Gastrocnemius medialis (tissue), 4 donors: ENCODE measurements around the gene C10orf105. TPM values are rescaled to one million over a fixed set of nuclear protein-coding genes. Genes with fewer than 3 reads are reported as not detected.

Source experiments
- ATAC-seq, 2 donors: fragments of 150-250 bp; one replicate each; pipeline ENCODE4 v1.9.1; 2016
- DNase-seq, 2 donors: peaks; one replicate each; pipeline ENCODE4 v3.0.0-alpha.2; 2019
- H3K27ac ChIP-seq, 4 donors: fragments of 200-600 bp; sonication (generic); 1 replicate in 1 of 4; 2 replicates in 3 of 4; pipeline ENCODE4 v1.5.1; 2016 to 2018; ENCODE audit warnings: mild to moderate bottlenecking in 2 of 4, moderate library complexity in 1 of 4
- H3K27me3 ChIP-seq, 3 donors: fragments of 200-600 bp; sonication (generic) in 2 of 3; 1 replicate in 1 of 3; 2 replicates in 2 of 3; pipeline versions ENCODE4 v1.5.1 to v1.6.0; 2016 to 2019; ENCODE audit warnings: mild to moderate bottlenecking in 1 of 3, moderate library complexity in 1 of 3
- H3K36me3 ChIP-seq, 2 donors: fragments of 200-600 bp; sonication (generic) in 1 of 2; one replicate each; pipeline ENCODE4 v1.5.1; 2017 to 2018
- H3K4me1 ChIP-seq, 2 donors: fragments of 200-600 bp; sonication (generic) in 1 of 2; one replicate each; pipeline ENCODE4 v1.5.1; 2016 to 2017; ENCODE audit warnings: mild to moderate bottlenecking in 2 of 2
- H3K4me3 ChIP-seq, 4 donors: fragments of 200-600 bp; sonication (generic) in 3 of 4; 1 replicate in 1 of 4; 2 replicates in 3 of 4; pipeline ENCODE4 v1.5.1; 2016 to 2019; ENCODE audit warnings: mild to moderate bottlenecking in 2 of 4
- H3K9me3 ChIP-seq, 3 donors: fragments of 200-600 bp; sonication (generic) in 2 of 3; 1 replicate in 1 of 3; 2 replicates in 2 of 3; pipeline ENCODE4 v1.5.1; 2016 to 2019
- CTCF ChIP-seq, 5 experiments: fragments of 450-650 bp in 3 of 5; fragments of 200-600 bp in 2 of 5; sonication (generic) in 2 of 5; IDR thresholded peaks in 4 of 5; conservative IDR thresholded peaks in 1 of 5; 1 replicate in 4 of 5; 2 replicates in 1 of 5; pipeline ENCODE4 v1.5.1; 2016 to 2019; ENCODE audit warnings: antibody characterized with exemption in 5 of 5, mild to moderate bottlenecking in 3 of 5, moderate library complexity in 3 of 5
- POLR2A ChIP-seq, 2 donors: fragments of 450-650 bp; IDR thresholded peaks; one replicate each; pipeline ENCODE4 v1.6.1; 2017; ENCODE audit warnings: antibody characterized with exemption in 2 of 2, mild to moderate bottlenecking in 2 of 2, moderate library complexity in 2 of 2
- in situ Hi-C, 4 donors: fragments of 200-750 bp; cut with MboI; loops; one replicate each; pipeline versions ENCODE4 v1.15.0 to v1.8.0; 2017; ENCODE audit warnings: low sequenced_read_pairs in 4 of 4
- intact Hi-C: fragments of 100-400 bp; cut with DNase I; formaldehyde crosslinking; loops from one replicate; pipeline ENCODE4 v1.15.1; 2023; ENCODE audit warnings: low total_unique reads
- total RNA-seq, 4 donors: library from RNA; depleted of rRNA; stranded (reverse); fragments of >200 nt; gene quantifications; one replicate each; pipeline versions ENCODE4 v1.1.0 to v1.2.3, GENCODE V29; 2016

The C10orf105 gene
- total RNA-seq, 4 donors from 2014 or later = not detected

DNA sequence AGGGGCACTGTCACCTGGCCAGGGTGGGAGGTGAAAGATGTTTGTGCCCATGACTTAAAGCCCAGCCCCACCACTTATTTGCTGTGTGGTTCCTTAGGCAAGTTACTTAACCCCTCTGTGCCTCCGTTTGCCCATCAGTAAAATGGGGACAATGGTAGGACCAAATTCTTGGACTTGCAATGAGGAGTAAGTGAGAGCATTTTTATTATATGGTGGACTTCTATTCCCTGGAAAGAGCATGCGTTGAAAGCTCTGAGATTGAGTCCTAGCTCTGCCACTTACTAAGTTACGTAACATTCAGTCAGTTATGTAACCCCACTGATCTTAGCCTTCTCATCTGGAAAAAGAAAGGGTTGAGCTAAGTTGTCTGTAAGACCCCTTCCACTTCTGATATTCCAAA is 35.0 kb upstream of the C10orf105 start:
- intact Hi-C loops (no loop called here), in situ Hi-C loops (no loop called here)
- Histone ChIP-seq H3K4me1 (peaks cover 43 to 55% of the 10 kb centered on the region in 2 donors), H3K9me3 (no peaks in the 10 kb centered on the region), H3K36me3 (no peaks in the 10 kb centered on the region), H3K27me3 (no peaks in the 10 kb centered on the region), H3K27ac (peak overlapping the region in 2 of 4 donors; percentile 21 to 41), H3K4me3 (no peak overlapping the region)
- DNase-seq = no peak
- TF ChIP-seq POLR2A (IDR thresholded peaks at IDR 0.05) = no peak
- TF ChIP-seq CTCF (IDR thresholded peaks at IDR 0.05 in 4 of 5, conservative IDR thresholded peaks at IDR 0.05 in 1 of 5) = no peak
- ATAC-seq = no peak

DNA sequence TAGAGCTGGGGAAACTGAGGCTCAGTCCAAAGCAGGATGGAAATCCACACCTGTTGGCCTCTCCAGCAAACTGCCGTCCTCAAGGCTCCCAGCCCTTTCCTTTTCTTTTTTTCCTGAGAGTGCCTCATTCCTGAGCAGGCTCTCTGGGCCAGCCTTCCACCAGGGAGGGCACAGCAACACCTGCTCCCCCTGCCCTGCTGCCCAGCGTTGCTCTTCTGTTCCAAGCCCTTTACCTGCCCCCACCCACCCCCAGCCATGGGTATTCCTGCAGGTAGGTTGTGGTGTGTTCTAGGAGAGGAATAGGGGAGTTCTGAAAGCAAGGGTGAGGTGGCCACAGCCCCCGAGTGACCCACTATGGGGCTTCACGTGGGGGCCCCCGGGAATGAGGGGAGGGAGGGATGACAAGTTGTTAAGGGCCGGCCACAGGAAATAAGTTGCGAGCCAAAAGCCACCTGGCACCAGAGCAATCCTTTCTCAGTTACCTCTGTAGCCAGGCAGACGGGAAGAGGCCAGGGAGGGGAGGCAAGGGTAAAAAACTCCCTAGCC is 34.5 kb upstream of the C10orf105 start:
- DNase-seq (no peak), ATAC-seq (no peak)
- in situ Hi-C loops (no loop called here), intact Hi-C loops (no loop called here)
- TF ChIP-seq POLR2A (IDR thresholded peaks at IDR 0.05) (no peak), CTCF (IDR thresholded peaks at IDR 0.05 in 4 of 5, conservative IDR thresholded peaks at IDR 0.05 in 1 of 5) (no peak)
- Histone ChIP-seq H3K36me3 (no peaks in the 10 kb centered on the region), H3K4me1 (peaks cover 48 to 60% of the 10 kb centered on the region in 2 donors), H3K9me3 (no peaks in the 10 kb centered on the region), H3K27ac (peak overlapping the region in 3 of 4 donors; percentile 9 to 41 (median 21)), H3K4me3 (no peak overlapping the region), H3K27me3 (no peaks in the 10 kb centered on the region)

- Histone ChIP-seq H3K36me3 (no peaks in the 10 kb centered on the region), H3K4me1 (peaks cover 55 to 67% of the 10 kb centered on the region in 2 donors), H3K9me3 (no peaks in the 10 kb centered on the region), H3K27me3 (no peaks in the 10 kb centered on the region), H3K4me3 (no peak overlapping the region), H3K27ac (peak overlapping the region in 3 of 4 donors; percentile 2 to 41 (median 27))
- intact Hi-C loops = no loop called here
- no peak for ATAC-seq
- peak in 1 of 2 donors; percentile 61 for DNase-seq
- in situ Hi-C loops = no loop called here
- no peak for TF ChIP-seq POLR2A (IDR thresholded peaks at IDR 0.05)
- no peak for TF ChIP-seq CTCF (IDR thresholded peaks at IDR 0.05 in 4 of 5, conservative IDR thresholded peaks at IDR 0.05 in 1 of 5)
These were observed 33.7 kb upstream of the C10orf105 start for GRCh38 chr10:71753091-71753959.

- Histone ChIP-seq H3K27me3 (no peaks in the 10 kb centered on the region), H3K4me1 (peaks cover 57 to 66% of the 10 kb centered on the region in 2 donors), H3K9me3 (no peaks in the 10 kb centered on the region), H3K27ac (peak overlapping the region in 3 of 4 donors; percentile 2 to 27 (median 8)), H3K36me3 (no peaks in the 10 kb centered on the region), H3K4me3 (no peak overlapping the region)
- DNase-seq (no peak), ATAC-seq (no peak)
- TF ChIP-seq POLR2A (IDR thresholded peaks at IDR 0.05) (no peak), CTCF (IDR thresholded peaks at IDR 0.05 in 4 of 5, conservative IDR thresholded peaks at IDR 0.05 in 1 of 5) (no peak)
- in situ Hi-C loops = no loop called here
- intact Hi-C loops = no loop called here
These were observed 33.0 kb upstream of the C10orf105 start for GRCh38 chr10:71752391-71753090.
